ENCODE measurements around the gene ACBD6.

DNA sequence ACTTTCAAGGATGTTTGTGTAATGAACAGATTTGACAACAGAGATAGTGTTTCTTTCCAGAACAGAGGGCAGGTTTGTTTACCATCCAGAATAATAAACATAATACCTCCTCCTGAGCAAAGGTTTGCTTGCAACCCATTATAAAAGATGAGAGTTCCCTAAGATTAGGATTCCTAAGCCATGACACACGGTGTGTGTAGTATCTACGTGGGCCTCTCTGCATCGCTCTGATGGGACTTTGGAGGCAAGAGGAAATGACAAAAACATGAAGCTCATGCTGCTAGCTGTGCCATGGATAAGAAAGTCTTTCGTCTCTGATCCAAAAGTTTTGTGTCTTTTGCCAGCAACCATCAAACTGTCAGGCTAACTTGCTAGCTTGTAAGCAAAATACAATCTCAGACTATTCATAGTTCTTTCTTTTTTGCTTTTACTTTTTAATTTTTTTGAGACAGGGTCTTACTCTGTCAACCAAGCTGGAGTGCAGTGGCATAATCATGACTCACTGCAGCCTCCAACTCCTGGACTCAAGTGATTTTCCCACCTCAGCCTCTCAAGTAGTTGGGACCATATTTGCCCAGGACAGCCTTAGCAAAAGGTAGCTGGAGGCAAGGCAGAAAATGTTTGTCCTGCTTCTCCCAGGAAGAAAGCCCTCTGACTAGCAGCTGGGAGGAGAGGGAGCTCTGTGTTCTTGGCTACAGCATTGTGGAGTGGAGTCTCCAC is 191.2 kb downstream of the ACBD6 start:
- TF ChIP-seq POLR2AphosphoS5 (IDR thresholded peaks at IDR 0.05; ENCODE audit: insufficient read depth in 1 of 2, low read depth in 1 of 2) (no peak), POLR2A (IDR thresholded peaks at IDR 0.05) (no peak)
- TF ChIP-seq, protein P1, sequence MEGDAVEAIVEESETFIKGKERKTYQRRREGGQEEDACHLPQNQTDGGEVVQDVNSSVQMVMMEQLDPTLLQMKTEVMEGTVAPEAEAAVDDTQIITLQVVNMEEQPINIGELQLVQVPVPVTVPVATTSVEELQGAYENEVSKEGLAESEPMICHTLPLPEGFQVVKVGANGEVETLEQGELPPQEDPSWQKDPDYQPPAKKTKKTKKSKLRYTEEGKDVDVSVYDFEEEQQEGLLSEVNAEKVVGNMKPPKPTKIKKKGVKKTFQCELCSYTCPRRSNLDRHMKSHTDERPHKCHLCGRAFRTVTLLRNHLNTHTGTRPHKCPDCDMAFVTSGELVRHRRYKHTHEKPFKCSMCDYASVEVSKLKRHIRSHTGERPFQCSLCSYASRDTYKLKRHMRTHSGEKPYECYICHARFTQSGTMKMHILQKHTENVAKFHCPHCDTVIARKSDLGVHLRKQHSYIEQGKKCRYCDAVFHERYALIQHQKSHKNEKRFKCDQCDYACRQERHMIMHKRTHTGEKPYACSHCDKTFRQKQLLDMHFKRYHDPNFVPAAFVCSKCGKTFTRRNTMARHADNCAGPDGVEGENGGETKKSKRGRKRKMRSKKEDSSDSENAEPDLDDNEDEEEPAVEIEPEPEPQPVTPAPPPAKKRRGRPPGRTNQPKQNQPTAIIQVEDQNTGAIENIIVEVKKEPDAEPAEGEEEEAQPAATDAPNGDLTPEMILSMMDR (IDR thresholded peaks at IDR 0.05), result no peak

Measured in vagina (tissue), 2 donors.